ENCODE results near the gene CACNA1H. TPM values are rescaled to one million over a fixed set of nuclear protein-coding genes. Genes with fewer than 3 reads are reported as not detected.

Gene CACNA1H
- total and polyA plus RNA-seq, 2 donors (not counting 3 experiments of a cell fraction or from before 2014, with no cell fraction given): 0.03 TPM; not detected in 1

DNA sequence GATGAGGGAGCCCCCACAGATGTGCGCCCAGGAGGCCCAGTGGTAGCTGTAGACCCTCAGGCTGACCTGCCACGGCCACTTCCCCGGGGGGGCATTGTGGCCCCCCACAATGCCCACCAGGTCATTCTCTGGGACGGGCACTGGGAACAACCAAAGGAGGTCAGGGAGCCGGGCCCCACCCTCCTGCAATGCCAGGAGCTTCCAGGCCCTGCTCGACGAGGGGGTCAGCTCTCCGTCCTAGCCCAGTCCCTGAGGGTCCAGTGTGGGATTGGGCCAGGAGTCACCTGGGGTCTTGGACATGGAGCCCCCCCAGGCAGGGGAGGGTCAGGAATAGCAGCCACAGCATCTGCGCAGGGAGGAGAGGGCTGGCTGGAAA is 109.9 kb downstream of the CACNA1H start:
- Histone ChIP-seq H3K9me3 (replicated peaks; ENCODE audit: control insufficient read depth, insufficient read depth, low read length) (no peaks in the 10 kb centered on the region), H4K20me1 (replicated peaks; ENCODE audit: control insufficient read depth, extremely low read depth, insufficient read depth, low read length) (no peaks in the 10 kb centered on the region), H3K9me1 (replicated peaks; ENCODE audit: control insufficient read depth, extremely low read depth, insufficient read depth, low read length) (no peaks in the 10 kb centered on the region), H3K4me3 (replicated peaks in 1 of 3; ENCODE audit: insufficient read depth in 1 of 3, low read depth in 1 of 3, low read length in 3 of 3) (no peak overlapping the region), H3K4me2 (ENCODE audit: insufficient read depth, low read length) (no peak overlapping the region), H3K27me3 (ENCODE audit: control insufficient read depth in 2 of 2, insufficient read depth in 2 of 2, low read length in 2 of 2) (peaks cover 21 to 25% of the 10 kb centered on the region in 2 experiments), H3K79me2 (ENCODE audit: control insufficient read depth, insufficient read depth, low read length) (no peaks in the 10 kb centered on the region), H2AFZ (ENCODE audit: low read depth, low read length) (no peak overlapping the region), H3K36me3 (ENCODE audit: control insufficient read depth in 2 of 2, extremely low read depth in 1 of 2, insufficient read depth in 2 of 2, low read length in 2 of 2) (no peaks in the 10 kb centered on the region), H3K27ac (ENCODE audit: insufficient read depth, low read depth, low read length) (no peak overlapping the region), H3K9ac (replicated peaks; ENCODE audit: extremely low read depth, insufficient read depth, low read length) (no peak overlapping the region), H3K4me1 (ENCODE audit: control insufficient read depth, extremely low read depth, insufficient read depth, low read length) (no peaks in the 10 kb centered on the region)
- TF ChIP-seq, protein P1, sequence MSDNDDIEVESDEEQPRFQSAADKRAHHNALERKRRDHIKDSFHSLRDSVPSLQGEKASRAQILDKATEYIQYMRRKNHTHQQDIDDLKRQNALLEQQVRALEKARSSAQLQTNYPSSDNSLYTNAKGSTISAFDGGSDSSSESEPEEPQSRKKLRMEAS (IDR thresholded peaks at IDR 0.05; ENCODE audit: insufficient read depth, insufficient read length): no peak
- TF ChIP-seq FOS (IDR thresholded peaks at IDR 0.05; ENCODE audit: borderline replicate concordance, insufficient read depth, low read length) (no peak), POLR2AphosphoS5 (IDR thresholded peaks at IDR 0.05; ENCODE audit: insufficient read depth, low read depth, low read length) (no peak), MYC (IDR thresholded peaks at IDR 0.05; ENCODE audit: low read depth, low read length) (no peak), GATA2 (IDR thresholded peaks at IDR 0.05; ENCODE audit: insufficient read depth, insufficient read length, low read depth, low read length) (no peak), POLR2A (IDR thresholded peaks at IDR 0.05; ENCODE audit: low read depth, low read length) (no peak)
- TF ChIP-seq, protein P2, sequence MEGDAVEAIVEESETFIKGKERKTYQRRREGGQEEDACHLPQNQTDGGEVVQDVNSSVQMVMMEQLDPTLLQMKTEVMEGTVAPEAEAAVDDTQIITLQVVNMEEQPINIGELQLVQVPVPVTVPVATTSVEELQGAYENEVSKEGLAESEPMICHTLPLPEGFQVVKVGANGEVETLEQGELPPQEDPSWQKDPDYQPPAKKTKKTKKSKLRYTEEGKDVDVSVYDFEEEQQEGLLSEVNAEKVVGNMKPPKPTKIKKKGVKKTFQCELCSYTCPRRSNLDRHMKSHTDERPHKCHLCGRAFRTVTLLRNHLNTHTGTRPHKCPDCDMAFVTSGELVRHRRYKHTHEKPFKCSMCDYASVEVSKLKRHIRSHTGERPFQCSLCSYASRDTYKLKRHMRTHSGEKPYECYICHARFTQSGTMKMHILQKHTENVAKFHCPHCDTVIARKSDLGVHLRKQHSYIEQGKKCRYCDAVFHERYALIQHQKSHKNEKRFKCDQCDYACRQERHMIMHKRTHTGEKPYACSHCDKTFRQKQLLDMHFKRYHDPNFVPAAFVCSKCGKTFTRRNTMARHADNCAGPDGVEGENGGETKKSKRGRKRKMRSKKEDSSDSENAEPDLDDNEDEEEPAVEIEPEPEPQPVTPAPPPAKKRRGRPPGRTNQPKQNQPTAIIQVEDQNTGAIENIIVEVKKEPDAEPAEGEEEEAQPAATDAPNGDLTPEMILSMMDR (IDR thresholded peaks at IDR 0.05; ENCODE audit: extremely low read depth in 1 of 2, insufficient read depth in 1 of 2, low read depth in 1 of 2, low read length in 2 of 2): no peak
- no TSS peak for BruUV-seq (replicated peaks)
- intact Hi-C loops (cut with micrococcal nuclease) (no loop called here), dilution Hi-C loops (cut with MboI; ENCODE audit: extremely low pct_ligation_motif_present, low sequenced_read_pairs) (no loop called here)
- FAIRE-seq (no peak), DNase-seq (ENCODE audit: low read depth, low spot score) (no peak)
- ChIA-PET CTCF (interaction anchor here (0.9 kb wide), 1 partner anchor 13 kb away, joined by 3 read pairs; no protein-coding TSS in a partner anchor), POLR2A (no interaction called here)

All from endothelial cell of umbilical vein (primary cell).